Gastroesophageal sphincter (tissue), 3 donors: ENCODE data around the gene FAHD2A.
"Not testable (repeated sequence)": the region's sequence is repeated elsewhere in the genome, so short reads cannot be mapped to it uniquely, and the experiment has no call there.

Experiments
- CTCF ChIP-seq, 4 experiments: fragments of 200-600 bp in 2 of 4; fragments of 450-650 bp in 2 of 4; sonication (generic) in 1 of 4; IDR thresholded peaks; one replicate each; pipeline ENCODE4 v1.5.1; 2017 to 2019; ENCODE audit warnings: antibody characterized with exemption in 4 of 4, mild to moderate bottlenecking in 2 of 4, moderate library complexity in 2 of 4
- POLR2AphosphoS5 ChIP-seq: sonication (generic); formaldehyde crosslinking; IDR thresholded peaks from one replicate; pipeline ENCODE4 v1.6.1; 2017; ENCODE audit warnings: antibody characterized with exemption

- TF ChIP-seq POLR2AphosphoS5; CTCF (IDR thresholded peaks at IDR 0.05): not testable (repeated sequence)
These were observed 1.3 kb downstream of the FAHD2A start for GRCh38 chr2:95403824-95404223.
